Activated CD4-positive, alpha-beta T cell treated with anti-CD3 and anti-CD28 coated beads for 24 hours (primary cell): ENCODE measurements around the gene SMARCD1.

Experiments
- DNase-seq, 2 donors: peaks; one replicate each; pipeline ENCODE4 v3.0.0-alpha.2; 2020; ENCODE audit warnings: low read depth in 2 of 2

SMARCD1 gene

GRCh38 chr12:50104417-50105366, 19.6 kb downstream of the SMARCD1 start:
- DNase-seq: no peak

- no peak for DNase-seq
Observed at GRCh38 chr12:50105913-50106450, 20.8 kb downstream of the SMARCD1 start.

DNA sequence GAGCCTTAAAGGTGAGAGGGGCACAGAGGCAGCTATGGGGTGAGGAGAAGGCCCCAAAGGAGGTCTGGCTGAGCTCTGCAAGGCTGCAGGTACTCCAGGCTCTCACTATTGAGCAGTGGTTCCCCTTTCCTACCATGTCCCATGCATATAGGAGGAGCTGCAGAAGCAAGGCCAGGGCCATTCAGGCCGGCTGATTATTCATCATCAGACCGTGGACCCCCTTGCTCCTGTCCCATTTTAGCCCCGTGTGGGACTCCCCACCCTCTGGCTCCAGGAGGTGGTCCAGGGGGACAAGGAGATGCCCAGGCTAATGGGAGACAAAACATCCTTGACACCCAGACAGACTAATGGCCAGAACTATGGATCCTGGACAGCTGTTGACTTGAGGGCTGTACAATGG, 21.8 kb downstream of the SMARCD1 start:
- no peak for DNase-seq

DNA sequence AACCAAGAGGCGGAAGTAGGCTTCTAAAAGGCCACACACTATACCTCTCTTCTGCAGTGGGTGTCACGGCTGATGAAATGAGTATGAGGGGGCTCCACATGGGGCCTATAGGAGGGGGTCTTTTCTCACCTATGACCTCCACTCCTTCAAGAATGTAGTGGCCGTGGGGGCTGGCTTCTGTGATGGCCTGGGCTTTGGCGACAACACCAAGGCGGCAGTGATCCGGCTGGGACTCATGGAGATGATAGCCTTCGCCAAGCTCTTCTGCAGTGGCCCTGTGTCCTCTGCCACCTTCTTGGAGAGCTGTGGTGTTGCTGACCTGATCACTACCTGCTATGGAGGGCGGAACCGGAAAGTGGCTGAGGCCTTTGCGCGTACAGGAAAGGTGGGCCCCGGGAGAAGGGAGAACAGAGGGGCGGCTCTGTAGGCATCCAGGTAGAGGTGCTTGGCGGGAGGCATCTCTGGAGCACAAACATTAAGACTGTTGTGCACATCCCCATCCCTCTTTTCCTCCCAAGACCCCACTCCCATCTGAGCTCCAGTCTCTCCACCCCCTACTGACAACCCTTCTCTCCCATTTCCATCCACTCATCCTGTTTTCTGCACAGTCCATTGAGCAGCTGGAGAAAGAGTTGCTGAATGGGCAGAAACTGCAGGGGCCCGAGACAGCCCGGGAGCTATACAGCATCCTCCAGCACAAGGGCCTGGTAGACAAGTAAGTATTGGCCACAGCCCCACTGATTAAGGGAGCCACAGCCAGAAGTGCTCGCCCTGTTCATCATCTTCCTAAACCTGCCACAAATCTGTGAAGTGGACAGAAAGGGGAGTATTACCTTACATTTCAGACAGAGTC, 22.5 kb downstream of the SMARCD1 start:
- DNase-seq: no peak

- no peak for DNase-seq
Observed at GRCh38 chr12:50109319-50109718, 24.2 kb downstream of the SMARCD1 start.

DNA sequence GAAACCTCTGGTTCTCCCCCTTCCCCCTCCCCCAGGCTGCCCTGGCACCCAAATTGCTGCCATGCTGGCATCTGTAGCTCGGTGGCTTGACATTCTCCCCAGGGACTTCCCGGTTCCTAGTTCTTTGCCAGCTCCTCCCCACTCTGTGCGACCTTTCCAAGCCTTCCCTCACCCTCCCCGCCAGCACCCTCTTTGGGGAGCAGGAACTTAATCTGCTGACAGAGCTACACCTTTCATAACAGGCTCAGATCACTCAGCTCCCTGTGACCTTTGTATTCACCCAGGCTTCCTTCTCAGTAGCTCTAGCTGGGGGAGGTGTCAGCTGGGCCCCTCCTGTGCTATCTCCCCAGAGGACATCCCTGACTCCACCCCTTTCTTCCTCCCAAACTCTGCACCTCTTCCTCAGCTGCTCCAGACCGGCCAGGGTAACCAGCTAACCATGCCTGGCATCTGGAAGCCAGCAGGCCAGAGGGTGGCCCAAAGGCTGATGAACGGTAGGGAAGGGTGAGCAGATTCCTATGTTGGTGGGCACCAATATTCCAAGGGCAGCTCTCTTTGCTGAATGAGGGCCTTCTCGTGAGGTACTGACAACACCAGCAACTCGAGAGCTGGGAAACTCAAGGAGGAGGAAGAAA, 25.1 kb downstream of the SMARCD1 start:
- DNase-seq: no peak

DNA sequence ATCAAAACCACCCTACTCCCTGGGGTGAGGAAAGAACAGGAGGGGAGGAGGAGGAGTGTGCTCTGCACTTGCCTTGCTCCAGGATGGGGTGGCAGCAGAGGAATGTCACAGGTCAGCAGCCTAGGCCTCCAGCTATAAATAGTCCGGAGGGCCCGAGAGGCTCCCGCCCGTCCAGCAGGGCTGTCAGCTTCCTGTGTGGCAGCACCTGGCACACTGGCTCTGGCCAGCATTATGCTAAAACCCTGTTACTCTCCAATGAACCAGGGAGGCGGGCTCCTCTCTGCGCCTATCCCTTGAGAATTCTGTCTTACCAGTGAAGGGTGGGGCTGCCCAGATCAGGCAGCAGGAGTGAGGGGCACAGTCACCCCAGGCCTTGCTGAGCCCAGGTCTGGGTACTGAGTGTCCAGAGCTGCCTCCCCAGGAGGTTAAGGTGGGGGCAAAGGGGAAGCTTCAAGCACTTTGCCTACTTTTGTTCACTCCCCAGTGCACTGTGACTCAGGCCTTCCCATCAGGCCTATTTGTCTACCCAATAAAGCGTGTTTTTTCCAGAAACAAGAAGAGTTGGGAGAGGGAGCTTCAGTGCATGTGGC, 25.7 kb downstream of the SMARCD1 start:
- DNase-seq: no peak

DNA sequence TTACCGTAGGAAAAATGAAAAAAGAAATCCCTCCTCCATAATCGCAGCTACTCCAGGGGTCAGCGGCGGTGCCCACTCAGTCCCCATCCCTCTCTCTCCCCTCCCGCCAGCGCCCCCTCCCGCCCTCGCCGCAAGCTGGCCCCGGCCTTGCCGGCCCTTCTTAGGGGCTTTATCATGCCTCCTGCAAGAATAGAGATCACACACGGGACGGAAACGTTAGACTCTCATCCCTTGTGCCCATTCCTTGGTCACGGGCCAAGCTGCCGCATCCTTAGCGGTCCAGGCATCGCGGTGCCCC, 26.2 kb downstream of the SMARCD1 start:
- no peak for DNase-seq

DNA sequence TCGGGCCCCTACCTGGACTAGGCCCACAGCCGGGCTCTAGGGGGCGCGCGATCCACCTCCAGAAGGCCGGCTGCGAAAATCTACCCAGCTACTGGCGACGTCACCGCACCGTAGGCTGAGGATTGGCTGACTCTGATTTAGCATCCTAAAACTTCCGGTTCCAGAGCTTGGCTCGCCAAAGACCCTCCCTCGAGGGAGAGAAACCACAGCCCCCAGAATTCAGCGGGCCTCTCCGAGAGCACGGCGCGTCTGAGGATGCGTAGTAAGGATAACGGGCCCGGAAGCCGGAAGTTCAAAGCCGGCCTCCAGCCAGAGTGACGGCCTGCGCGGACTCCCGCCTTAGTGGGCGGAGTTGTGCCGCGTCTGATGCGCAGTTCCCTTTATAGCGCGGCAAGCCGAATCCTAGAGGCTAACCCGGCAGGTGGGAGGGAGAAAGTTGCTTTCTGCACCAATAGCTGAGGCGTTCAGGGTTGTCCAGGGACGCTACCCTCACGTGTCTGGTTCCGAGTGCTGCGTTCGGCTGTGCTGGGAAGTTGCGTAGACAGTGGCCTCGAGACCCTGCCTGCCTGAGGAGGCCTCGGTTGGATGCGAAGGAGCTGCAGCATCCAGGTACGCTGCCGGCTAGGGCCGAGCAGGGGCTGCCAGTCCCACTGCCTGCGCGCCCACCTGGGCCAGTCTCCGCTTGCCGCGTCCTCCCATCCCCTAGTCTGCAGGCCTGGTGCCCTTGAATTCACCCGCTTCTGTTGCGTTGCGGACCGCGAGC, 26.7 kb downstream of the SMARCD1 start, which contains the start of gene COX14:
TSS of gene COX14 (plus strand) at position 544 of the 763 bp plus-strand sequence. CDS start 7,808 bp downstream, outside the sequence.
- DNase-seq: peak; percentile 98 to 99

DNA sequence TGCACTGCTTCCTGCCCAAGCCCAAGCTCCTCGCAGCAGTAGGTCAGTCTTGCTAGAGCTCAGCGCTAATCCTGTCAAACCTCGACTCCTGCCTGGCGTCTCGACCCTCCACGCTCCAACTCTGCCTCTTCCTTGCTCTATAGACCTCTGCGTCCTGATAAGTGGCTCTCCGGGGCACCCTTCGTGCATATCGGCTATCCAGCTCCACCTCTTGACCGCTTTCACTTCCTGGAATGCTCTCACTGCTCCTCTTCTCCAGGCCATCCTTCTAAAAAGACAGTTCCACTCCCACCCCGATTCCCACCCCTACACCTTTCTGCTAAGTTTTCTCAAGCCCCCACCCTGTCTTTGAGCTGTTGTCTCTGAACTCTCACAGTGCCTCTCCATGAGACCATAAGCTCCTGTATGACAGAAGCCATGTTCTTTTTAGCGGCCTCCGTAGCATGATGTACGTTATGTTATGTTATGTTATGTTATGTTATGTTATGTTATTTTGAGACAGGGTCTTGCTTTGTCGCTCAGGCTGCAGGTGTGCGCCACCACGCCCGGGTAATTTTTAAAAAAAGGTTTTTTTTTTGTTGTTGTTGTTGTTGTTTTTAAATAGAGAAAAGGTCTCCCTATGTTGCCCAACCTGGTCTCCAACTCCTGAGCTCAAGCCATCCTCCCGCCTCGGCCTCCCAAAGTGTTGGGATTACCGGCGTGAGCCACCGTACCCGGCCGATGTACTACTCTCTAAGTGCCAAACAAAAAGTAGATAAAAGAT, 27.5 kb downstream of the SMARCD1 start:
- no peak for DNase-seq

DNA sequence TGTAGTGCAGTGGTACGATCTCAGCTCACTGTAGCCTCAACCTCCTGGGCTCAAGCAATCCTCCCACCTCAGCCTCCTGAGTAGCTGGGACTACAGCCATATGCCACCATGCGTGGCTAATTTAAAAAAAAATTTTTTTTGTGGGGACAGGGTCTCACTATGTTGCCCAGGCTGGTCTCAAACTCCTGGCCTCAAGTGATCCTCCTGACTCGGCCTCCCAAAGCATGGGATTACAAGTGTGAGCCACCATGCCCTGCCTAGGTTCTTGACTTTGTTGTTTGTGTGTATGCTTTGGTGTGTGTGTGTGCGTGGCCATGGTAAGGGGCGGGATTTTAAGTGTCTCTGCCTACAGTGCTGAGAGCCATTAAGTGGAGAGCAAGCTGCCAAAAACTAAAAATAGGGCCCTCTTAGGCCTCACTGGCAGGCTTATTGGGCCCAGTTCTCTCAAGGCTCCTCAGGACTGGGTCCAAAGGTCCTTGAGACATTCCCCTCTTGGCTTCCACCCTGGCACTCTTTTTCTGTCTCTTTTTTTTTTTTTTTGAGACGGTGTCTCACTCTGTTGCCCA, 32.0 kb downstream of the SMARCD1 start:
- no peak for DNase-seq

DNA sequence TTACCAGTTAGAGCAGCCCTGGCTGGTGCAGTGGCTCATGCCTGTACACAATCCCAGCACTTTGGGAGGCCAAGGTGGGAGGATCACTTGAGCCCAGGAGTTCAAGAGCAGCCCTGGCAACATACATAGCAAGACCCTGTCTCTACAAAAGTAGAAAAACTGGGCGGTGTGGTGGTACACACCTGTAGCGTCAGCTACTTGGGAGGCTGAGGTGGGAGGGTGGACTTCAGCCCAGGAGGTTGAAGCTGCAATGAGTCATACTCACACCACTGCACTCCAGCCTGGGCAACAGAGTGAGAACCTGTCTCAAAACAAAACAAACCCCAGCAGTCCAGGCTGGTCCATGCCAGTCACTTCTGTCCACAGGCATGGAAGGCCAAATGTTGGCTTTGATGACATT, 34.2 kb downstream of the SMARCD1 start:
- no peak for DNase-seq

- no peak for DNase-seq
Observed at GRCh38 chr12:50120521-50120920, 35.4 kb downstream of the SMARCD1 start.

GRCh38 chr12:50120953-50121352, 35.8 kb downstream of the SMARCD1 start:
- no peak for DNase-seq

GRCh38 chr12:50121641-50122040, 36.5 kb downstream of the SMARCD1 start:
- DNase-seq: no peak

DNA sequence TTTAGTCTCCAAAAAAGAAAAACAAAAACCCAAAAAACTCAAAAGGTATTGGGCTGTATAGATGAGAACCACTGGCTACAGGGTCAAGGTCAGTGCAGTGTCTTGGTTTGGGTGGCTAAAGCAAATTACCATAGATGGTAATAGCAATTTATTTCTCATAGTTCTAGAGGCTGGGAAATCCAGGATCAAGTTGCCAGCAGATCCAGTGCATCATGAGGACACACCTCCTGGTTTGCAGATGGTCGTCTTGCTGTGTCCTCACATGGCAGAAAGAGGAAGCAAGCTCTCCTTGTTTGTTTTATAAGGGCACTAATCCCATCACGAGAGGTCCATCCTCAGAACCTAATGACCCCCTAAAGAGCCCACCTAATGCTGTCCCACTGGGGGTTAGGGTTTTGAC, 38.1 kb downstream of the SMARCD1 start:
- DNase-seq: no peak

- no peak for DNase-seq
Observed at GRCh38 chr12:50127546-50127945, 42.4 kb downstream of the SMARCD1 start.

DNA sequence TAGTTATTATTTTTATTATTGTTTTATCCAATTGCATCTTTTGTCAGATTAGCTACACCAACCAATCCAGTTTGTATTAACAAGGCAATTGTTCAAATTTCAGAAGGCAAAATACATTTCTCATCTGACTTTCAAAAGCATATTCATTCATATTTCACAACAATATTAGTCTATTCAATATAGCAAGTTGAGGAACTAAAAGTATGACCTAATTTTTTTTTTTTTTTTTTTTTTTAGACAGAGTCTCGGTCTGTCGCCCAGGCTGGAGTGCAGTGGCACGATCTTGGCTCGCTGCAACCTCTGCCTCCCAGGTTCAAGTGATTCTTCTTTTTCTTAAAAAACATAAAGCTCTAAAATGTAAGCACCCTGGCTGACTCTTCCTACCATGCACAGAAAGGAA, 44.1 kb downstream of the SMARCD1 start:
- DNase-seq: no peak

DNA sequence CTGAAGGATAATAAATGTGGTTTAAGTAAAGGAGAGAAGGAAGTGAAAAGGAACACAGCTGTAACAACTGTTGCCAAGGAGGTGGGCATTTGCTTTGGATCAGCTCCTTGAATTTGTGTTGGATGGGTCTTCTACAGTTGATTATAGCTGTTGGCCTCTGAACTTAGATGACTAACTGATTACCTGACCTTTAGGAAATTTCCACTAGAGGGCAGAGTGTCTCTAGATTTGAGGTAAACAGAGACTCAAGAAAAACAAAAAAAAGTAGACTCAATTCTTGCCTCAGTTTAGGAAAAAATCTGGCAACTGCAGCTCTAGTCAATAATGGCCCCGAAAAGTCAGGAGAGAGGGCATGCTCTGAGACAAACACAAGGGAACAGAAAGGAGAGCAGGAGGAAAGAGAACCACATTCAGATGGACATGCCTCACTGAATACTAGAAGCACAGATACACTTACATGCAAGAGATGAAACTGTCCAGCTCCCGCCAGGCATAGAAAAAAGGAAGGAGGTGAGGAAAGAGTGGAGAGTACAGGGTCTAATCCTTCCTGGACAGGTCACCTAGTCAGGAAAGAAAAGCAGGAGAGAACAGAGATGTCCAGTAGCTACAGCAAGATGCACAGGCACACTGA, 47.5 kb downstream of the SMARCD1 start:
- no peak for DNase-seq
